Activated CD4-positive, alpha-beta T cell treated with anti-CD3 and anti-CD28 coated beads, Interleukin-2, amount 50 U/mL, for 16 hours (primary cell): ENCODE results near the gene MYMX.
"Not testable (repeated sequence)": the region's sequence is repeated elsewhere in the genome, so short reads cannot be mapped to it uniquely, and the experiment has no call there.

ENCODE experiments used
- DNase-seq: peaks from one replicate; pipeline ENCODE4 v3.0.0-alpha.2; 2020

Gene MYMX

DNA sequence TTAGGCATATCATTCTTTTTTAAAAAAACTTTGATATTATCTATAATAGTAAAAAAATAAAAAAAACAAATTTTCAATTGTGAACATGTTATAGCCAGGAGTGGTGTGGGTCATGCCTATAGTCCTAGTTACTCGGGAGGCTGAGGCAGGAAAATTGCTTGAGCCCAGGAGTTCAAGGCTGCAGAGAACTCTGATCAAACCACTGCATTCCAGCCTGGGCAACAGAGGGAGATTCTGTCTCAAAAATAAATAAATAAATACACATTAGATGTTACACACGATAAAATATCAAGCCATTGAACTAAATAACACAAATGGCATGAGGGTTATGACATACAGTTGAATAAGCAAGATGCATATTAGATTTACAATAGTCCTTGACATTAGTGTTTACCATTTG, 27.9 kb upstream of the MYMX start:
- DNase-seq = no peak

DNA sequence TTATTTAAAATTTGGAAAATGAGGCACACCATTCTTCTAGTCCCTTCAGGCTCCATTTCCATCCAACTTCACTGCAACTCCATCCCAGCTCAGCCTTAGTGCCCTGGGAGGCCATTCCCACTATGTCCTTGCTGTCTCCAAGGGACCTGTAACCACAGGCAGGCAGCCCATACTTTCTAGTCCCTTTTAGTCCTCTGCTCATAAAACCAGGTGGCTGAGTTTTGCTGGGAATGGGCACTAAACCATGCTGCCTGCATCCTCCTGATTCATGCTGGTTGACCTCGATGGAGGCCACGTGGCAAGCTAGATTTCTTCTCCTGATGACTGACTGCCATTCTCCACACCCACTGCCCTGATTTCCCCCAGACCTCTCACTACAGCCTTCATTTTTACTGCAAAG, 27.5 kb upstream of the MYMX start:
- no peak for DNase-seq

DNA sequence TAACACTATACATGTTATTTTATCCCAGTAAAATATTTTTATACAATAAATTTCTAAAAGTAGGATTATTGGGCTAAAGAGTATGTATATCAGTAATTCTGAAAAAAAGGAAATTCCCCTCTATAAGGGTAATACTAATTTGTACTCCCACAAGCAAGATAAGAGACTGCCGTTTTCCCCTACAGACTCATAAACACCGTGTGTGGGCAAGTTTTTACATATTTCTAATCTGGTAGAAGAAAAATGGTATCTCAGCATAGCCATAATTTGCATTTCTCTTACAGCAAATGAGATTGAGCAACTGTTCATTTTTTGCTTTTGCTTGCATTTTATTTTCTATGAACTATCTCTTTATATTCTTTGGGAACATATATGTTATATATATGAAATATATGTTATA, 26.0 kb upstream of the MYMX start:
- DNase-seq = peak; percentile 8

DNA sequence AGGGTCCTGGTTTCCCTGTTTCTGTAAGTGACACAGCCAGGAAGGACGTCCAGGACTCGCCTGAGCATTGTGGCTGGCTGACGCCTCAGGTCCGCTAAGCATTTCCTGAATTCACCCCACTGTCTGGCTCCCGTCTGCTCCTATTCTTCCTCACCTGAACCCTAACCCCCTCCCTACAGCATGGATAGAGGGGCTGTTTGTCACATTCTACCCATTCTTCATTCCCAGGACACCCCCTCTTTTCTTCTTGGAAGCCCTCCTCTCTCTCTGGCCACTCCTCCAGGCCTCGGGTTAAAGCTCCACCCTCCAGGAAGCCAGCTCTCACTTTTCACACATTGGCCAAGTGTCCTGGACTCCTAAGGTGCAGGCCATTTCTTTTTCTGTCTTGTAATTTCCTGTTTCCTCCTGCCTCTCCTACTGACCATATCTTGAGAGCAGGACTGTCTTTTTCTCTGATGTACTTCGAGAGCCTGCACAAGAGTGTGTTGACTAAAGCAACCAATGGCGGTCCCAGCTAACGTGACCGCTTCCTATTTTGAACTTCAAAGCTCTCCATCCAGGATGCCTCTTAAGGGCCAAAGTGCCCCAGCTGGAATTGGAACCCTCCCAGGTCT, 24.2 kb upstream of the MYMX start:
- no peak for DNase-seq

DNA sequence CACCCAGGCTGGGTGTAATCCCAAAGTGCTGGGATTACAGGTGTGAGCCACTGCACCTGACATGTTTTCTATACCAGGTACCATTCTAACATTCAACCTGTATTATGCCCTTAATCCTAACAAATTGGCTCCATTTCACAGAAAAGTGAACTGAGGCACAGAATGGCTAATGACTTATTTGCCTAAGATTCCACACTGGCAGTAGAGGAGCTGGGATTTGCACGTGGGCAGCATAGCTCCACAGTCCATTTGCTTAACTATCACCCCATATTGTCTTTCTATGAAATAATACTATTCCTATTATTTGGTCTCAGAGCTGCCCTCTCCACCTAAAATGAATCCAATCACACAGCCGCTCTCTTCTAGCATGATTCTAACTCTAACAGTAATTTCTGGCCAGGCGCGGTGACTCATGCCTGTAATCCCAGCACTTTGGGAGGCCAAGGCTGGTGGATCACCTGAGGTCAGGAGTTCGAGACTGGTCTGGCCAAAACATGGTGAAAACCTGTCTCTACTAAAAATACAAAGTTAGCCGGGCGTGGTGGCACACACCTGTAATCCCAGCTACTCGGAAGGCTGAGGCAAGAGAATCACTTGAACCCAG, 23.3 kb upstream of the MYMX start:
- no peak for DNase-seq

DNA sequence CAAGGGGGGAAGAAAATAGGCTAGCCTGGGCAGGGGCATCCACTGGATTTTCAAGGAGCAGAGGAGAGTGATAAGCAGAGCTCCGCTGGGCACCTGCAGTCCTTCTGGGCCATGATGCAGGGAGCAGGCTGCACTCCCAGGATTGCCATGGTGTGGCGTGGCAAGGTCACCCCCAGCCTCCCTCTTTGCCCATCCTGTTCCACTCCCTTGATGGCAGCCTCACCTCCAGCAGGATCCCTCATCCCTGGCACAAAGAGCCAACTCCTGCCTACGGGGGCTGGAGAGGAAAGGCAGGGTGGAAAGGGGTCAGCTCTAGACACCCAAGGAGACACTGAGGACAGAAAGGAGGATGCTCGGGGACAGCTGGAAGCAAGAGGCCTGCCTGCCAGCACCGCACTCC, 22.4 kb upstream of the MYMX start:
- DNase-seq = no peak

DNA sequence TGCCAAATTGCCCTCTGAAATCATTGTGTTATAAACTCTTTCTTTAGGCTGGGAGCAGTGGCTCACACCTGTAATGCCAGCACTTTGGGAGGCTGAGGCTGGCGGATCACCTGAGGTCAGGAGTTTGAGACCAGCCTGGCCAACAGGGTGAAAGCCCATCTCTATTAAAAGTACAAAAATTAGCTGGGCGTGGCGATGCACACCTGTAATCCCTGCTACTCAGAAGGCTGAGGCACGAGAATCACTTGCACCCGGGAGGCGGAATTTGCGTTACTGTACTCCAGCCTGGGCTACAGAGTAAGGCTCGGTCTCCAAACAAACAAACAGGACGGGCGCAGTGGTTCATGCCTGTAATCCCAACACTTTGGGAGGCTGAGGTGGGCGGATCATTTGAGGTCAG, 20.4 kb upstream of the MYMX start:
- not testable (repeated sequence) for DNase-seq

DNA sequence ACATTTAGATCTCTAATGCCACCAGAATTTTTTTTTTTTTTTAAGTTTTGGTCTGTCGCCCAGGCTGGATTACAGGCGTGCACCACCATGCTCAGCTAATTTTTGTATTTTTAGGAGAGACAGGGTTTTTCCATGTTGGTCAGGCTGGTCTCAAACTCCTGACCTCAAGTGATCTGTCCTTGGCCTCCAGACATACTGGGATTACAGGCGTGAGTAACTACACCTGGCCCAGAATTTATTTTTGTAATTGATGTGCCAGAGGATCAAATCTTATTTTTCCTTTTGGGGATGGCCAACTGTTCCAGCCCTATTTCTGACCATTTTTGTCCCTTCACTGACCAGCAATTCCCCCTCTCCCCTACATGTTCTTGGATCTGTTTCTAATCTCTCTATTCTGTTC, 18.0 kb upstream of the MYMX start:
- no peak for DNase-seq

DNA sequence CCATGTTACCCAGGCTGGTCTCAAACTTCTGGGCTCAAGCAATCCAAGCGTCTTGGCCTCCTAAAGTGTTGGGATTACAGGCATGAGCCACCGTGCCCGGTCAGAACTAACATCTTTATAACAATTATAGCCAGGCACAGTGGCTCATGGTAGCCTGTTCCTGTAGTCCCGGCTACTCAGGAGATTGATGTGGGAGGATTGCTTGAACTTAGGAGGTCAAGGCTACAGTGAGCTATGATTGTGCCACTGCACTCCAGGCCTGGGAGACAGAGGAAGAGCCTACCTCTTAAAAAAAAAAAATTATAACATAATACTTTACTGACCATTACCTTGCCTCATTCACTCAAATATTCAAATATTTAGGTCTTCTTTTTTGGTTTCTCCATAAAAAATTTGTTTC, 16.8 kb upstream of the MYMX start:
- DNase-seq = no peak

DNA sequence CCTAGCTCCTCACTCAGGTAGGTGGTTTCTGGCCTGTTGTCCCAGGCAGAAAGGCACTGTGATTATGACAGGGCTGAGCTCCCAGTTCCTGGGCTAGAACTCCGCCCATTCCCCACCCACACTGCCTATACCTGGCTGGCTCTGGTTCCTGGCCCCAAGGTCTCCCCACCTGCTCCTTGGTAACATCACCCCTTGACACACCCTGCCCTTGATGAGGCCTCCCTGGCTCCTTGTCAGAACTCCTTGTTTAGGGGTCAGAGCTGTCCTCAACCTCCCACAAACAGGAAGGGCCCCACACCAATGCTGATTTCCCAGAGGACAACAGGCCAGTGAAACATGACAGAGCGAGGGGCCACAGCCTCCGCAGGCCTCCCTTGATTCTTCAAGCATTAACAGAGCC, 15.5 kb upstream of the MYMX start:
- no peak for DNase-seq

DNA sequence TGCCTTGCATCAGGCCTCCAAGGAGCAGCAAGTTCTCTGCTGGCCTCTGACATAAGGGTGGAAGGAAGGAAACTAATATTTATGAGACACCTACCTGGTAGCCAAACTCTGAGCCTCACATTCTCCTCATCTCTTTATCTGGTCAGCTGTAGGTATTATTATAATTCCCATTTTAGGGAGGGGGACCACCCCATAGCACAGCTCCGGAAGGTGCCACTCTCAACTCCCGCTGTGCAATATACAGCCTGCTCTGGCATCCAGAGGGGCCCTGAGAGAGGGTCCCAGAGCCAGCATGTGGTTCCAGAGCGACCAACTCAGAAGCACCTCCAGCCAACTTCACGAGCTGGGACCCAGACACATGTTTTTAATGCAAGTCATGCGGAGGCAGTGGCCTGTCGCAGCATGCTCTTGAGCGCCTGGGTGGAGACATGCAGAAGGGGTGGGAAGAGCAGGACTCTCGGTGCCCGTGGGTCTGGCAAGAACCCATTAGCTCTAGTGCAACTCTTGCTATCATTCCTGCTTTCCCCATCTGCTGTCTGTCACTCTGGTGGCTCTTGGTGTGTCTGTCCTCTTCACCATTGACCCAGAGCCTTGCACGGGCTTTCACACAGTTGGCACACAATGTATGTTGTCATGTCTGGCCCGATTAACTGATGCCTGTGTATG, 15.0 kb upstream of the MYMX start:
- DNase-seq = no peak

DNA sequence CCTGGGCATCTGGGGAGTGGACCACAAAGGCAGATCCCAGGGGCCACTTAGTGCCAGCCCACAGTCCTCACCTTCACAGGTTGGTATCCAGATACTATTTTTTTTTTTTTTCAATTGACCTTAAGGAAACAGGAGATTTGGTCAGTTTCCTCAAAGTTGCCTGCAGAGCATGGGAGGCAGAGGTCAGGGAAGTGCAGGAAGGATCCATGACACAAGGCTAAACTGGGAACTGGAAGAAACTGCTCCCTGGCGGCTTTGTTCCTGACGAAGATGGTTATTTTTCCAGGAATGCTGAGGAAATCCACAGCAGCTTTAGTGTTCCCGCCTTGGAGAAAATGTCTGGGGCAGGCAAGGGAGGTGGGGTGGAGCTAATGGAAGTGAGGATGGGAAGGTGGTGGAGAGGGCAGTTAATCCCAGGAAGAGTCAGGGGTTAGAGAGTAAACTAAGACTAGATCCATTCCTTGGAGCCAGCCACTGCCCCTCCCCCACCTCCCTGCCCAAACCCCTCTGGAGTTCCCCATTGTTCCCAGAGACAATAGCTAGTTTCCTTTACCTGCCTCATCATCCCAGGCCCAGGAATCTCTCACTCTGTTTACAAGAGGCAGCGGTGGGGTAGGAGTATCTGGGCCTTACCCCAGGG, 14.3 kb upstream of the MYMX start:
- DNase-seq = no peak

DNA sequence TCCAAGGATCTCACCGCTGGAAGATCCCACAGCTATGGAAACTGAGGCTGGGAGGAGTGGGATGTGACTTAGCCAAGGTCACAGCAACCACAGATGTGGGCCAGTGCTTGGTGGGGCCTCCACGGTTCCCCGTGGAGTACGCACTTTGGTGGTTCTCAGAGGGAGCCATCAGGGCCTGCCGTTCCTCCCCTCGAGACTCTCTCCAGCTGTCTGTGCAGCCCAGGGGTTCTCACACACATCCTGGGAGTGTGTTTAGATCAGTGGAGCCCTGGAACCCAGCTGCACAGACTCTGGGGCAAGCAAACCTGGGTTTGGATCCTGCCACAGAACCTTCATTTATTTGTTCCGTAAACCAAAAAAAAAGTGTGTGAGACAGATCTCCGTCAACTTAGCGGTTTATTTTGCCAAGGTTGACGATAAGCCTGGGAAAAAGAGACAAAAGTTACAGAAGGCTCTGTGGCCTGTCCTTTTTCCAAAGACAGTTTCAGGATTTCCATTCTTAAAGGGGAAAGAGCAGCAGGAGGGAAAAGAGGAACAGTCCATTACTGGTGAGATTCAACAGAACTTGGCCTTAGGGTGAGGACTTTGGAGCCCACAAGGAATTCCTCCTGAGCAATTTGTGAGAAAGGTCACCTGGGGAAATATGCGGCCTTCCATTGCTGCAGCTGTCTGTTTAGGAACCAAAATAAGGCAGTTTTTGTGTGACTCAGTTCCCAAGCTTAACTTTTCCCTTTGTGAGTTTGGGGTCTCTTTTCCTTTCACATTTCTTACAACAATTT, 13.6 kb upstream of the MYMX start:
- DNase-seq = no peak

DNA sequence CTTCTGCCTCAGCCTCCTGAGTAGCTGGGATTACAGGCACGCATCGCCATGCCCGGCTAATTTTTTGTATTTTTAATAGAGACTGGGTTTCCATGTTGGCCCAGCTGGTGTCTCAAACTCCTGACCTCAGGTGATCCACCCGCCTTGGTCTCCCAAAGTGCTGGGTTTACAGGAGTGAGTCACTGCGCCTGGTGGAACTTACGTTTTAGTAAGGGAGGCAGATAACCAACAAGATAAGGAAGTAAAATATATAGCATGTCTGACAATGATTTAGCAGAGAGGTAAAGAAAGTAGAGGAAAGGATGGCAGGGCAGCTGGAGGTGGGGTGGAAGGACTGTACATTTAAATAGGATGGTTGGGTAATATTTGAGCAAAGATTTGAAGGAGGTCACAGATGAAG, 12.8 kb upstream of the MYMX start:
- no peak for DNase-seq

DNA sequence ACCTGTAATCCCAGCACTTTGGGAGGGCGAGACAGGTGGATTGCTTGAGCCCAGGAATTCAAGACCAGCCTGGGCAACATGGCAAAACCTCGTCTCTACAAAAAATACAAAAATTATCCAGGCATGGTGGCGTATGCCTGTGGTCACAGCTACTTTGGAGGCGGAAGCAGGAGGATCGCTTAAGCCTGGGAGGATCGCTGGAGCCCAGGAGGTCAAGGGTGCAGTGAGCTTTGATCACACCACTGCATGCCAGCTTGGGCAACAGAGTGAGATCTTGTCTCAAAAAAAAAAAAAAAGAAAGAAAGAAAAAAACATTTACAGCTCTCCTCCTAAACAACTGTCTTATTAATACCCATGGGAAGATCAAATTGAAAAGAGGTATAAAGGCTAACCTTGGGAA, 8.8 kb upstream of the MYMX start:
- no peak for DNase-seq

DNA sequence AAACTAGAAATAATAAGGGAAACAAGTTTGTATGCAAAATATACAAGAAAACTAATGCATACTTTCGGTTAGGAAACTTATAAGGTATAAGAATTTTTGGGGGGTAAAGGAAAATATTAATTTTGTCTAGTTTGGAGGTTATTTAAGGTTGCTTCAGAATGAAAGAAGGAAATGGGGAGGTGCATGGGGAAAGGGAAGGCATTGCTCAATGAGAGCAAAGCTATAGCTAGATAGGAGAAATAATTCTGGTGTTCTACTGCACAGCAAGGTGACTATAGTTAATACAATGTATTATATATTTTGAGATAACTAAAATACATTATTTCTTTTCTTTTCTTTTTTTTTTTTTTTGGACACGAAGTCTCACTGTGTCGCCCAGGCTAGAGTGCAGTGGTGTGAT, 5.4 kb upstream of the MYMX start:
- no peak for DNase-seq

DNA sequence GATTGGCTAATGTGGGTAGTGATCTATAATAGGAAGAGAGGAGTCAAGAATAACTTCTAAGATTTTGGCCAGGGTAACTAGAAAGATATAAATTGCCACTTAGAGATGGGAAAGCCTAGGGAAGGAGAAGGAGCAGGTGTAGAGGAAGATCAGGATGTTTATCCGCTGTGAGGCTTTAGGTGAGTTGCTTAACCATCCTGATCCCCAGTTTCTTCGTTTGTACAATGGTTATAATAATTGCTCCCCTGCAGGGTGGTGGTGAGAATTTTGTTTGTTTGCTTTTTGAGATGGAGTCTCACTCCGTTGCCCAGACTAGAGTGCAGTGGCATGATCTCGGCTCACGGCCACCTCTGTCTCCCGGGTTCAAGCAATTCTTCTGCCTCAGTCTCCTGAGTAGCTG, 2.4 kb upstream of the MYMX start:
- no peak for DNase-seq

DNA sequence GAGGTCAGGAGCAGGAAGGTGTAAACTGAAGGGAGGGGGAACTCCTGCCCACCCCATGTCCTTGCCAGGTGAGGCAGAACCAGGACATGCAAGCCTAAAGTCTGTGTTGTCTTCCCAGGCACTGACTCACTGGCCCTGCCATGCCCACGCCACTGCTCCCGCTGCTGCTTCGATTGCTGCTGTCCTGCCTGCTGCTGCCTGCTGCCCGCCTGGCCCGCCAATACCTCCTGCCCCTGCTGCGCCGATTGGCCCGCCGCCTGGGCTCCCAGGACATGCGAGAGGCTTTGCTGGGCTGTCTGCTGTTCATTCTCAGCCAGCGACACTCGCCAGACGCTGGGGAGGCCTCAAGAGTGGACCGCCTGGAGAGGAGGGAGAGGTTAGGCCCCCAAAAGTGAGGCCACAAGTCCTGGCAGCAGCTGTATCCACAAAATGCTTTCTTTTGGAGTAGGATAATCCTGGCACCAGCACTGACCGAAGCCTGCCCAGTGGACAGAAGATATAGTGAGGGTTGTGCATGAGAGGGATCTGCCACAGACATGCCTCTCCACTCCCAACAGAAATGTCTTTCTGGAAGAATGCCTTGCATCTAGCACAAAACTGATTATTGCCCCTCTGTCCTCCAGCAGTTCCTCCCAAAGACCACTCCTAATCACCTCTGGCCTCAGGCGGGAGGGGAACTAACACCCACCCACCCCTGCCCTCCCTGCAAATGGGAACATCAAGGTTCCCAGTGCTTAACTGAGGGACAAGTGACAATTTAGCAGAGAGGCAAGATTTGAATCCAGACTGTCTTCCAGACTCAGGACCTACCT, 812 bp downstream of the MYMX start:
- DNase-seq = no peak

DNA sequence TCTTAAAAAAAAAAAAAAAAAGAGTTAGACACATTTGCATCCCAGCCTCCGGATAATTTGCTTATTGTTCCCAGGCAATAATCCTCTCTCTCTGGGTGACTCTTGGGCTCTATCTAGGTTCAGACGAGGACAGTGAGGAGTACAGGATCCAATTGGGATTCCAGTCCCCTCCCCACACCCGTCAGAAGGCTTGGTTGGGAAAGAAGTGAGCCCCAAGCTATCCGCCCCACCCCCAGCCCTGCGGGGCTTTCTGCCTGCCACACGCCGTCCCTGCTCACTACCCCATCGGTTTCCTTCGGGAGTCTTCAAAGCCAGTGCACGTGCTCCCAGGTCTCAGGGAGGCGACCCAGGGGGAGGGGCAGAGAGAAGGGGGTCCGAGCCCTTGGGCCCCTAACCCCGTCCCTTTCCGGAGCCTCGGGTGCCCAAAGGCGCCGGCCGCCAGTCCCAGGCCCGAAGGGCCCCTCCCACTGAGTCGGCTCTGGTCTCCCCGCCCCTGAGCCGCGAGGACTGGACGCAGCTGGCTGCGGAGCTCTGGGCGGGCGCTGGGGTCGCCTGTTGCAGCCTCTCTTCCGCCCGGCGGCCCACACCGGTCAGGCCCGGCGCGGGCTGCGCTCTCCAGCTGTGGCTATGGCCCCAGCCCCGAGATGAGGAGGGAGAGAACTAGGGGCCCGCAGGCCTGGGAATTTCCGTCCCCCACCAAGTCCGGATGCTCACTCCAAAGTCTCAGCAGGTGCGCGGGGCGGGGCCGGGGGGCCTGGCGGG, 2.5 kb downstream of the MYMX start:
- no peak for DNase-seq

DNA sequence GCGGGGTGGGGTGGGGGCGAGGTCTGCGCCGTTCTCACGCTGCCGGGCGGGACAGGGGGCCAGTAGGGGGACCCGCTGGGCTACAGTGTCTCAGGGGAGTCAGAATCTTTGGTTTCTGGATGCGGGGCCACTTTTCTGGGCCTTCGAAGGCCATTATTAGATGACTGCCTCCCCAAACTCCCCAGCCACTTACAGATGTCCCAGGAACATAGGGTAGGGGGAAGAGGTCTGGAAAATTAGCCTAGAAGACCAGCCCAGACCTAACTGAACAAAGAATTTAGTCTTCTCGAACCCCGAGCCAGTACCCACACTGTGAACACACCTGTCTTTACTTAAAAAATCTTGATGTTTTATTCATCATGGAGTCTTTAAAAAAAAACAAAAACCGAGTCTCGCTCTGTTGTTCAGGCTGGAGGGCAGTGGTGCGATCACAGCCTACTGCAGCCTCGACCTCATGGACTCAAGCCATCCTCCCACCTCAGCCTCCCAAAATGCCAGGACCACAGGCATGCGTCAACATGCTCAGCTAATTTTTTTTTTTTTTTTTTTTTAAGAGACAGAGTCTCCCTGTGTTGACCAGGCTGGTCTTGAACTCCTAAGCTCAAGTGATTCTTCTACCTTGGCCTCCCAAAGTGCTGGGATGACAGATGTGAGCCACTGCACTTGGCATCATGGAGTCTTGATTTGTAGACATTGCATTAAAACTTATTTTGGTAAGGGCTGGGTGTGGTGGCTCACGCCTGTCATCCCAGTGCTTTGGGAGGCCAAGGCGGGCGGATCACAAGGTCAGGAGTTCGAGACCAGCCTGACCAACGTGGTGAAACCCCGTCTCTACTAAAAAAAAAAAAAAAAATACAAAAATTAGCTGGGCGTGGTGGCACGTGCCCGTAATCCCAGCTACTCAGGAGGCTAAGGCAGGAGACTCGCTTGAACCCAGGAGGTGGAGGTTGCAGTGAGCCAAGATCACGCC, 3.4 kb downstream of the MYMX start:
- no peak for DNase-seq

DNA sequence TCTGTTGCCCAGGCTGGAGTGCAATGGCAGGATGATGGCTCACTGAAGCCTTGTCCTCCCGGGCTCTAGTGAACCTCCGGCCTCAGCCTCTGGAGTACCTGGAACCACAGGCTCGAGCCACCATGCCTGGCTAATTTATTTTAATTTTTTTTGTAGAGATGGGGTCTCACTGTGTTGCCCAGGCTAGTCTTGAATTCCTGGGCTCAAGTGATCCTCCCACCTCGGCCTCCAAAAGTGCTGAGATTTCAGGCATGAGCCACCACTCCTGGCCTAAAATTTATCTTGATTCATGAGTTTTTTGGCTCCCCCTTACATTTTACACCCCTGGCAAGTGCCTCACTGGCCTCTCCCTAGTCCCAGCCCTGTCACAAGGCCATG, 4.2 kb downstream of the MYMX start:
- DNase-seq = no peak
